ENCODE results near the gene SRMS.

- TF ChIP-seq, protein P1, sequence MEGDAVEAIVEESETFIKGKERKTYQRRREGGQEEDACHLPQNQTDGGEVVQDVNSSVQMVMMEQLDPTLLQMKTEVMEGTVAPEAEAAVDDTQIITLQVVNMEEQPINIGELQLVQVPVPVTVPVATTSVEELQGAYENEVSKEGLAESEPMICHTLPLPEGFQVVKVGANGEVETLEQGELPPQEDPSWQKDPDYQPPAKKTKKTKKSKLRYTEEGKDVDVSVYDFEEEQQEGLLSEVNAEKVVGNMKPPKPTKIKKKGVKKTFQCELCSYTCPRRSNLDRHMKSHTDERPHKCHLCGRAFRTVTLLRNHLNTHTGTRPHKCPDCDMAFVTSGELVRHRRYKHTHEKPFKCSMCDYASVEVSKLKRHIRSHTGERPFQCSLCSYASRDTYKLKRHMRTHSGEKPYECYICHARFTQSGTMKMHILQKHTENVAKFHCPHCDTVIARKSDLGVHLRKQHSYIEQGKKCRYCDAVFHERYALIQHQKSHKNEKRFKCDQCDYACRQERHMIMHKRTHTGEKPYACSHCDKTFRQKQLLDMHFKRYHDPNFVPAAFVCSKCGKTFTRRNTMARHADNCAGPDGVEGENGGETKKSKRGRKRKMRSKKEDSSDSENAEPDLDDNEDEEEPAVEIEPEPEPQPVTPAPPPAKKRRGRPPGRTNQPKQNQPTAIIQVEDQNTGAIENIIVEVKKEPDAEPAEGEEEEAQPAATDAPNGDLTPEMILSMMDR (IDR thresholded peaks at IDR 0.05) = no peak
- TF ChIP-seq POLR2AphosphoS5 (IDR thresholded peaks at IDR 0.05; ENCODE audit: insufficient read depth in 1 of 2, low read depth in 1 of 2) = no peak
Observed at GRCh38 chr20:63525971-63526370, 21.6 kb downstream of the SRMS start.
